Measurements from ENCODE around the gene U2AF2. TPM values are rescaled to one million over a fixed set of nuclear protein-coding genes. Genes with fewer than 3 reads are reported as not detected.

Gene U2AF2
- total RNA-seq, 4 donors from 2014 or later: 80.4 to 122 (median 104) TPM

DNA sequence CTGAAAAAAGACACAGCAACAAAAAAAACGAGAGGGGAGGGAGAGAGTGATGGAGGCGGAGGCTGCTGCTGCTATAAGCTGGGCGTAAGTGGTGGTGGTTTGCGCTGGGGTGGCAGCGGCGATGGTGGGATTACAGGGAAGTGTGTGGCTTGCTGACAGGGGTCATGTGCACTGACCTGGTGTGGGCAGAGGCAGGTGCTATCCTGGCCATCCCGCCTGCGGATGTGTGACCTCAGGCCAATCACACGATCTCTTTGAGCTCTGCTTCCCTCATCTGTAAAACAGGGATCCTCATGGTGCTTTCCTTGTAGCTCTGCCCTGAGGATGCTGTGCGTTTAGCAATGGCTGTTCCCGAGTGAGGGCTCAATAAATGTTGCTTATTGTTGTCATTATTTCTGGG is 17.3 kb upstream of the U2AF2 start:
- no peaks in the 10 kb centered on the region for H3K9me3 ChIP-seq
- peaks cover 0 to 12% (median 1%) of the 10 kb centered on the region in 4 donors for H3K36me3 ChIP-seq
- no peaks in the 10 kb centered on the region for H3K27me3 ChIP-seq
- intact Hi-C loops (cut with DNase I): no loop called here
- peak overlapping the region in 1 of 4 donors; percentile 5 for H3K27ac ChIP-seq (replicated peaks in 1 of 4)
- peaks cover 61 to 83% (median 76%) of the 10 kb centered on the region in 4 donors for H3K4me1 ChIP-seq
- H3K4me3 ChIP-seq: no peak overlapping the region
- 76% methylated on average over 10 of the region's 11 CpGs for WGBS
- TF ChIP-seq, protein P1, sequence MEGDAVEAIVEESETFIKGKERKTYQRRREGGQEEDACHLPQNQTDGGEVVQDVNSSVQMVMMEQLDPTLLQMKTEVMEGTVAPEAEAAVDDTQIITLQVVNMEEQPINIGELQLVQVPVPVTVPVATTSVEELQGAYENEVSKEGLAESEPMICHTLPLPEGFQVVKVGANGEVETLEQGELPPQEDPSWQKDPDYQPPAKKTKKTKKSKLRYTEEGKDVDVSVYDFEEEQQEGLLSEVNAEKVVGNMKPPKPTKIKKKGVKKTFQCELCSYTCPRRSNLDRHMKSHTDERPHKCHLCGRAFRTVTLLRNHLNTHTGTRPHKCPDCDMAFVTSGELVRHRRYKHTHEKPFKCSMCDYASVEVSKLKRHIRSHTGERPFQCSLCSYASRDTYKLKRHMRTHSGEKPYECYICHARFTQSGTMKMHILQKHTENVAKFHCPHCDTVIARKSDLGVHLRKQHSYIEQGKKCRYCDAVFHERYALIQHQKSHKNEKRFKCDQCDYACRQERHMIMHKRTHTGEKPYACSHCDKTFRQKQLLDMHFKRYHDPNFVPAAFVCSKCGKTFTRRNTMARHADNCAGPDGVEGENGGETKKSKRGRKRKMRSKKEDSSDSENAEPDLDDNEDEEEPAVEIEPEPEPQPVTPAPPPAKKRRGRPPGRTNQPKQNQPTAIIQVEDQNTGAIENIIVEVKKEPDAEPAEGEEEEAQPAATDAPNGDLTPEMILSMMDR (IDR thresholded peaks at IDR 0.05): no peak
- no peak for TF ChIP-seq POLR2AphosphoS5 (IDR thresholded peaks at IDR 0.05)
- no peak for TF ChIP-seq POLR2A (IDR thresholded peaks at IDR 0.05; ENCODE audit: low read depth)
- TF ChIP-seq EP300 (IDR thresholded peaks at IDR 0.05): no peak
- DNase-seq (ENCODE audit: extremely low spot score): no peak

DNA sequence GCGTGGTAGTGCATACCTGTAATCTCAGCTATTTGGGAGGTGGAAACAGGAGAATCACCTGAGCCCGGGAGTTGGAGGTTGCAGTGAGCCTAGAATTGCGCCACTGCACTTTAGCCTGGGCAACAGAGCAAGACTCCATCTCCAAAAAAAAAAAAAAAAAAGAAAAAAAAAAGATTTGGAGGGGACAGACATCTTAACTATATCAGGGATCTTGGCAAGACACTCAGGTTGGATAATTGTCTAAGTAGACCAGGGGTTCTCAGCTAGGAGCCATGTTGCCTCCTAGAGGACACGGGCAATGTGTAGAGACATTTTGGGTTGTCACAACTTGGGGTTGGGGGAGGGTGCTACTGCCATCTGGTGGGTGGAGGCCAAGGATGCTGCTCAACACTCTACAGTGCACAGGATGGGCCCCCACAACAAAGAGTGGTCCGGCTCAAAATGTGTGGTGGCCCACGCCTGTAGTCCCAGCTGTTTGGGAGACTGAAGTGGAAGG is 15.9 kb upstream of the U2AF2 start:
- H3K27ac ChIP-seq (replicated peaks in 1 of 4): peak overlapping the region in 3 of 4 donors; percentile 94 to 97 (median 94)
- DNase-seq (ENCODE audit: extremely low spot score): no peak
- H3K4me1 ChIP-seq: peaks cover 68 to 88% (median 83%) of the 10 kb centered on the region in 4 donors
- peaks cover 0 to 12% (median 1%) of the 10 kb centered on the region in 4 donors for H3K36me3 ChIP-seq
- intact Hi-C loops (cut with DNase I): no loop called here
- no peak for TF ChIP-seq POLR2A (IDR thresholded peaks at IDR 0.05; ENCODE audit: low read depth)
- TF ChIP-seq, protein P1 (IDR thresholded peaks at IDR 0.05): peak in 2 of 3 experiments; percentile 7 to 47
- H3K27me3 ChIP-seq: no peaks in the 10 kb centered on the region
- no peak overlapping the region for H3K4me3 ChIP-seq
- H3K9me3 ChIP-seq: no peaks in the 10 kb centered on the region
- 83% methylated on average over 6 of the region's 6 CpGs for WGBS

DNA sequence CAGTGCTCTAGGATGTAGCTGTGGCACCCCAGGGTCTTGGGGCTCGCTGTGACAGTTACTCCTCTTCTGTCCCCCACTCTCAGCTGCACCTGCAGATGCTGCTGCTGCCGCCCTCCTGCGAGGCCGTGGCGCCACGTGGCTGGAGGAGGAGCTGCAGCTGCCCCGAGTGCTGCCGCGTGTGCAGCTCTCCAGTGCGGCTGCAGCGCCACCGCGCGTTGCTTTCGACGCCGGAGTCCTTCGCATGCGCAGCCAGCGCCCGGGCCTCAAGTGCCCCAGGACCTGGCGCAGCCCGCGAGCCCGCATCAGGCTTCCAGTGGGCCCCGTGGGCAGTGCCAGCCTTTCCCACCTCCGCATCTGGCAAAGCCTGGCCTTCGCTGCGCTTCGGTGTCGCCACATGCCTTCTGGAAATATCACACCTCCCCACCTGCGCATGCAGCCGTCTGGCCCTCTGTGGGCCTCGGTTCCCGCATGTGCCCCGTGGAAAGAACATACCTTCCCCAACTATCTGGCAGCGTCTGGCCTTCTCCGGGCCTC is 14.7 kb upstream of the U2AF2 start:
- H3K27ac ChIP-seq (replicated peaks in 1 of 4): peak overlapping the region; percentile 94 to 97 (median 94)
- WGBS: 0% methylated on average over 2 of the region's 38 CpGs
- peaks cover 0 to 19% (median 9%) of the 10 kb centered on the region in 4 donors for H3K36me3 ChIP-seq
- no peaks in the 10 kb centered on the region for H3K9me3 ChIP-seq
- H3K4me1 ChIP-seq: peaks cover 71 to 94% (median 88%) of the 10 kb centered on the region in 4 donors
- TF ChIP-seq EP300 (IDR thresholded peaks at IDR 0.05): no peak
- peak in 1 of 2 donors; percentile 47 for TF ChIP-seq POLR2AphosphoS5 (IDR thresholded peaks at IDR 0.05)
- no peak for TF ChIP-seq POLR2A (IDR thresholded peaks at IDR 0.05; ENCODE audit: low read depth)
- TF ChIP-seq, protein P1 (IDR thresholded peaks at IDR 0.05): peak; percentile 35 to 58 (median 55)
- DNase-seq (ENCODE audit: extremely low spot score): no peak
- H3K27me3 ChIP-seq: no peaks in the 10 kb centered on the region
- intact Hi-C loops (cut with DNase I): no loop called here
- H3K4me3 ChIP-seq: peak overlapping the region; percentile 74 to 91 (median 87)

DNA sequence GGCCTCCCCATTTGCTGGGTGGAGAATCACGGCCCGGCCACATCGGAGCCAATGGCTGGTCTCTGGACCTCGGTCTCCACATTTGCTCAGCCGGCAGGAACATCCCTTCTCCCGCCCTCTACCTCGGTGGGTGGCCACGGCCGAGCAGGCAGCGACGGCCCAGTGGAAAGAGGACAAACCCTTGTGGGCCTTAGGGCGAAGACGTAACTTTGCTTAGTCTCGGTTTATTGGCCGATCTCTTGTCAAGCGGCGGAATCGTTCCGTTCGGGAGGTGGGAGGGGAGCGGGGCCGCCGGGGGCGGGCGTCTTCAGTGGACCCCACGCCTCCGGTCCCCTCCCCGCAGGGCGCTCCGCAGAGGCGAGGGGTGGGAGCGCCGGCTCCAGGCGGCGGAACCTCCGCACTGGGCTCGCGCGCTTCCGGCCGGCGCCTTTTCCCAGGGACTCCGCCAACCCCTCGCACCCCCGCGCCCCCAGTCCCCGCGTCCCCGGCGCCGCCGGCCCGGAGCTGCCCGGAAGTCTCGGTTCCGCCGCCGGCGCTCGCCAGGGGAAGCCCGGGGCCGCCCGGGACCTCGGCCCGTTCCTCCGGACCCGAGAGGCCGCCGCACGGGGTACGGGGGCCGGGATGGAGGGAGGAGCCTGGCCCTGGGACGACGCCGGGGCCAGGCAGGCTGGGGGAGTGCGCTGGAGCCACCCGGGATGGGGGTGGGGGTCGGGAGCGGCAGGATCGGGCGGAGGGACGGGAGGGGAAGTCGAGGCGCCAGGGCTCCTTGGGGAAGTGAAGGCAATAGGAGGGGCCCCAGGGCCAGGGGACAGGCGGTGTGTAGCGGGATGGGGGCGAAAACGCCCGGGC is 14.0 kb upstream of the U2AF2 start, which contains the start of gene ZNF580:
TSS of gene ZNF580 (plus strand) at position 426 of the 849 bp plus-strand sequence. CDS start 1,507 bp downstream, outside the sequence.
- Histone ChIP-seq H3K4me1 (peaks cover 68 to 92% (median 89%) of the 10 kb centered on the region in 4 donors), H3K27me3 (no peaks in the 10 kb centered on the region), H3K9me3 (no peaks in the 10 kb centered on the region), H3K27ac (replicated peaks in 1 of 4) (peak within 1 kb of the TSS; percentile 94 to 97 (median 94)), H3K36me3 (peaks cover 0 to 26% (median 14%) of the 10 kb centered on the region in 4 donors), H3K4me3 (peak within 1 kb of the TSS; percentile 74 to 91 (median 87))
- no peak for DNase-seq (ENCODE audit: extremely low spot score)
- WGBS: 1% methylated on average over 34 of the region's 89 CpGs
- peak; percentile 38 to 40 for TF ChIP-seq POLR2AphosphoS5 (IDR thresholded peaks at IDR 0.05)
- TF ChIP-seq, protein P1 (IDR thresholded peaks at IDR 0.05): no peak
- intact Hi-C loops (cut with DNase I): no loop called here
